NOMO-1 treated with dmso at 0.1 percent for 144 hours (cell line): Measurements from ENCODE around the gene PDZRN3.
"Not testable (repeated sequence)": the region's sequence is repeated elsewhere in the genome, so short reads cannot be mapped to it uniquely, and the experiment has no call there.

Experiments
- DNase-seq: peaks from one replicate; lab custom pipeline; 2025; ENCODE audit not compliant: unreplicated experiment; lab: John Stamatoyannopoulos, UW

The PDZRN3 gene

GRCh38 chr3:73592154-73593144 is 32.3 kb downstream of the PDZRN3 start:
- DNase-seq: no peak

- DNase-seq: no peak
These were observed 33.4 kb downstream of the PDZRN3 start for GRCh38 chr3:73591286-73591800.

- DNase-seq: no peak
These were observed 38.1 kb downstream of the PDZRN3 start for GRCh38 chr3:73586628-73587027.

- DNase-seq: no peak
These were observed 38.6 kb downstream of the PDZRN3 start for GRCh38 chr3:73586190-73586589.

- no peak for DNase-seq
These were observed 39.9 kb downstream of the PDZRN3 start for GRCh38 chr3:73584873-73585272.

GRCh38 chr3:73582535-73582934 is 42.2 kb downstream of the PDZRN3 start:
- no peak for DNase-seq

GRCh38 chr3:73581134-73581846 is 43.5 kb downstream of the PDZRN3 start:
- DNase-seq: no peak

GRCh38 chr3:73580343-73580742 is 44.4 kb downstream of the PDZRN3 start:
- DNase-seq: no peak

- no peak for DNase-seq
These were observed 47.0 kb downstream of the PDZRN3 start for GRCh38 chr3:73577704-73578103.

- DNase-seq: no peak
These were observed 47.7 kb downstream of the PDZRN3 start for GRCh38 chr3:73576999-73577461.

GRCh38 chr3:73575953-73576352 is 48.8 kb downstream of the PDZRN3 start:
- DNase-seq: no peak

GRCh38 chr3:73575519-73575918 is 49.2 kb downstream of the PDZRN3 start:
- DNase-seq: no peak

GRCh38 chr3:73573204-73573603 is 51.5 kb downstream of the PDZRN3 start:
- no peak for DNase-seq

GRCh38 chr3:73572368-73572767 is 52.4 kb downstream of the PDZRN3 start:
- no peak for DNase-seq

- DNase-seq: no peak
These were observed 53.4 kb downstream of the PDZRN3 start for GRCh38 chr3:73571238-73571794.

- no peak for DNase-seq
These were observed 55.4 kb downstream of the PDZRN3 start for GRCh38 chr3:73569246-73569760.

- no peak for DNase-seq
These were observed 56.3 kb downstream of the PDZRN3 start for GRCh38 chr3:73568371-73568862.

GRCh38 chr3:73565374-73565773 is 59.4 kb downstream of the PDZRN3 start:
- not testable (repeated sequence) for DNase-seq

- DNase-seq: no peak
These were observed 60.7 kb downstream of the PDZRN3 start for GRCh38 chr3:73563896-73564582.

GRCh38 chr3:73561494-73561893 is 63.2 kb downstream of the PDZRN3 start:
- no peak for DNase-seq
